ENCODE measurements around the gene SMG5.

DNA sequence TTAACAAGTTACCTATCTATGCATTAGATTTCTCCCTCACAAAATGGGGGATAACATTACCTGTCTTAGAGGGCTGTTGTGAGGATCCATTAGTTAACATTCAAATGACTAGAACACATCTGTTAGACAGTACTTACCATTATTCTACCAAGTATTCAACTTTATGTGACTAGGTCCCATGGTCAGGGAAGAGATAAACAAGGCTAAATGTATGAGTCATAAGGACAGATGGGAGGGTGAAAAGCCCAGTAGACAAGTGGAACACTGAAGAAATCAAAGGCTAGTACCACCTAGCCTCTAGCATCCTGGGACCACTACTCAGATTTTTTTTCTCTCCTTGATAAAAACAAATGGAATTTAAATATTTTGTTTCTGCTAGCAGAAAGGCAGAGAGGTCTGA, 25.5 kb upstream of the SMG5 start:
- TF ChIP-seq, protein P1, sequence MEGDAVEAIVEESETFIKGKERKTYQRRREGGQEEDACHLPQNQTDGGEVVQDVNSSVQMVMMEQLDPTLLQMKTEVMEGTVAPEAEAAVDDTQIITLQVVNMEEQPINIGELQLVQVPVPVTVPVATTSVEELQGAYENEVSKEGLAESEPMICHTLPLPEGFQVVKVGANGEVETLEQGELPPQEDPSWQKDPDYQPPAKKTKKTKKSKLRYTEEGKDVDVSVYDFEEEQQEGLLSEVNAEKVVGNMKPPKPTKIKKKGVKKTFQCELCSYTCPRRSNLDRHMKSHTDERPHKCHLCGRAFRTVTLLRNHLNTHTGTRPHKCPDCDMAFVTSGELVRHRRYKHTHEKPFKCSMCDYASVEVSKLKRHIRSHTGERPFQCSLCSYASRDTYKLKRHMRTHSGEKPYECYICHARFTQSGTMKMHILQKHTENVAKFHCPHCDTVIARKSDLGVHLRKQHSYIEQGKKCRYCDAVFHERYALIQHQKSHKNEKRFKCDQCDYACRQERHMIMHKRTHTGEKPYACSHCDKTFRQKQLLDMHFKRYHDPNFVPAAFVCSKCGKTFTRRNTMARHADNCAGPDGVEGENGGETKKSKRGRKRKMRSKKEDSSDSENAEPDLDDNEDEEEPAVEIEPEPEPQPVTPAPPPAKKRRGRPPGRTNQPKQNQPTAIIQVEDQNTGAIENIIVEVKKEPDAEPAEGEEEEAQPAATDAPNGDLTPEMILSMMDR (conservative IDR thresholded peaks at IDR 0.05; ENCODE audit: low read depth, low read length), result no peak
- no peak for TF ChIP-seq EZH2 (IDR thresholded peaks at IDR 0.05; ENCODE audit: borderline replicate concordance, low read depth, low read length, poor library complexity, severe bottlenecking)
